OCI-LY3 (cell line): ENCODE results near the gene NUDT8.

Experiments
- CTCF ChIP-seq: fragments of 200-600, 300-600 bp; sonication (generic); IDR thresholded peaks from 2 replicates; pipeline ENCODE4 v1.5.1; 2014; ENCODE audit warnings: antibody characterized with exemption, low read length, low read depth
- EZH2phosphoT487 ChIP-seq: fragments of 200-600 bp; shearing (Covaris generic); IDR thresholded peaks from 2 replicates; pipeline ENCODE4 v1.6.1; 2018; ENCODE audit warnings: antibody characterized with exemption, mixed run types, low read depth

DNA sequence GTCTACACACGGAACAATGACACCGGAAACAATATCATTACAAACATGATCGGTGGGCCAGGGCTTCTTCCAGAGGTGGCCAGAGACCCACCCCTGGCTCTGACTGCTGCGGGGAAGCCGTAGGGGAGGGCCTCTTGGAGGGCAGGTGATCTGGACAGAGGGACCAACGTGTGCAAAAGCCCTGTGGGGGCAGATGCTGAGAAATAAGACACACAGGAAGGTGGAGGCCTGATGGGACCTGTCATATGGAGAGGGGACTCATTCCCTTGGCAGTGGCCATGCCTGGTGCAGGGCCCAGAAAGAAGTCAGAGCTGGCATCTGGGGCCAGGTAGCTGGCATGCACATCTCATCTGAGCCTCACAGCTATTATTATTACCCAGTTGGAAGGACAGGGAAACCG lies 43.6 kb upstream of the NUDT8 start:
- TF ChIP-seq CTCF: no peak
- TF ChIP-seq EZH2phosphoT487: no peak
